HepG2 (cell line): Measurements from ENCODE around the gene ANAPC2.

Experiments used
- CTCF ChIP-seq: sonication (generic); formaldehyde crosslinking; IDR thresholded peaks from 2 replicates; pipeline ENCODE4 v1.5.0; 2020; ENCODE audit warnings: mild to moderate bottlenecking, missing genetic modification reagents, moderate library complexity
- EHMT2 ChIP-seq: fragments of 200-600 bp; sonication (generic); IDR thresholded peaks from 2 replicates; pipeline ENCODE4 v1.7.0; 2017; ENCODE audit warnings: antibody characterized with exemption, low read depth, low read length, borderline replicate concordance
- EZH2 ChIP-seq: conservative IDR thresholded peaks from 2 replicates; pipeline ENCODE4 v1.6.1; 2012; ENCODE audit warnings: mild to moderate bottlenecking, low read depth, low read length, moderate library complexity
- GABPA ChIP-seq, 2 experiments: IDR thresholded peaks; 2 replicates each; pipeline ENCODE4 v1.6.1; 2011 to 2016; ENCODE audit warnings: low read depth in 2 of 2, low read length in 1 of 2, missing biosample characterization in 1 of 2, missing genetic modification characterization in 1 of 2
- HDAC2 ChIP-seq: sonication (generic); formaldehyde crosslinking; IDR thresholded peaks from 2 replicates; pipeline ENCODE4 v1.4.0; 2020; ENCODE audit warnings: missing genetic modification reagents
- JUND ChIP-seq: sonication (generic); formaldehyde crosslinking; IDR thresholded peaks from 2 replicates; pipeline ENCODE4 v1.8.0; 2022; ENCODE audit warnings: mild to moderate bottlenecking, missing genetic modification reagents
- KLF9 ChIP-seq: IDR thresholded peaks from 2 replicates; pipeline ENCODE4 v1.6.1; 2016; ENCODE audit warnings: low read depth
- NFIC ChIP-seq: IDR thresholded peaks from 2 replicates; pipeline ENCODE4 v1.6.1; 2012; ENCODE audit warnings: mild to moderate bottlenecking, low read length, inconsistent platforms
- PHF8 ChIP-seq: sonication (generic); formaldehyde crosslinking; IDR thresholded peaks from 2 replicates; pipeline ENCODE4 v1.5.0; 2020; ENCODE audit warnings: missing genetic modification reagents
- POLR2A ChIP-seq, 2 experiments: IDR thresholded peaks; 2 replicates each; pipeline ENCODE4 v1.6.1; 2011; ENCODE audit warnings: low read depth in 2 of 2, low read length in 2 of 2, mild to moderate bottlenecking in 1 of 2, moderate library complexity in 1 of 2; ENCODE audit not compliant: insufficient read depth in 1 of 2
- SNAPC5 ChIP-seq: sonication (generic); formaldehyde crosslinking; IDR thresholded peaks from 2 replicates; pipeline ENCODE4 v1.8.1; 2023; ENCODE audit warnings: mild to moderate bottlenecking, missing genetic modification reagents, borderline replicate concordance
- ZNF609 ChIP-seq: sonication (generic); formaldehyde crosslinking; IDR thresholded peaks from 2 replicates; pipeline ENCODE4 v1.4.0; 2020; ENCODE audit warnings: mild to moderate bottlenecking, missing genetic modification reagents, borderline replicate concordance

- TF ChIP-seq POLR2A (IDR thresholded peaks at IDR 0.05; ENCODE audit: insufficient read depth in 1 of 2, low read depth in 2 of 2, low read length in 2 of 2) (no peak), SNAPC5 (CRISPR knock-in tag) (no peak), KLF9 (CRISPR knock-in tag) (no peak), EHMT2 (no peak), JUND (CRISPR knock-in tag) (no peak), CTCF (CRISPR knock-in tag) (no peak), NFIC (no peak), PHF8 (CRISPR knock-in tag) (no peak), EZH2 (no peak), ZNF609 (CRISPR knock-in tag) (no peak), HDAC2 (no peak), GABPA (IDR thresholded peaks at IDR 0.05; ENCODE audit: low read depth, low read length) (no peak), GABPA (CRISPR knock-in tag; IDR thresholded peaks at IDR 0.05; ENCODE audit: low read depth) (no peak)
Observed at GRCh38 chr9:137178201-137178938, 10.0 kb downstream of the ANAPC2 start.
